HepG2 (cell line): ENCODE measurements around the gene RIPOR3. TPM values are rescaled to one million over a fixed set of nuclear protein-coding genes. Genes with fewer than 3 reads are reported as not detected.

ENCODE experiments used
- ATAC-seq: fragments of 200-7000 bp; cut with Tn5 transposase; 3 replicates; pipeline ENCODE4 v1.9.1; 2020; ENCODE audit warnings: mild to moderate bottlenecking, moderate library complexity
- BruUV-seq: library from RNA; stranded (reverse); fragments of 400-500 nt; replicated peaks from 2 replicates; lab custom pipeline; 2021; lab: Mats Ljungman, UMichigan
- CTCF ChIA-PET: fragments of 300-600 bp; formaldehyde crosslinking; extraction: SDS; loops from one replicate; lab custom pipeline; 2021; ENCODE audit warnings: low total read pairs, inconsistent platforms, low intra/inter-chr PET ratio; lab: Yijun Ruan, JAX
- POLR2A ChIA-PET: fragments of 350-600 bp; sonication (Branson Sonifier 250); formaldehyde crosslinking; loops from one replicate; lab custom pipeline; 2020; ENCODE audit warnings: antibody characterized with exemption, inconsistent platforms; lab: Yijun Ruan, JAX
- DNase-seq: peaks from one replicate; pipeline ENCODE4 v3.0.0-alpha.2; 2015; ENCODE audit warnings: low spot score
- FAIRE-seq: peaks from 3 replicates; lab custom pipeline; 2011; peaks lifted over from hg19 to GRCh38; lab: Jason Lieb, UNC
- H2AFZ ChIP-seq: one replicate; pipeline ENCODE4 v1.6.1; 2011; ENCODE audit warnings: low read length, inconsistent platforms
- H3K27ac ChIP-seq: fragments of 300-600 bp; 3 replicates; pipeline ENCODE4 v1.8.0; 2011; ENCODE audit warnings: mixed run types, mild to moderate bottlenecking, mixed read lengths, low read length, inconsistent platforms; ENCODE audit not compliant: insufficient read depth; ENCODE audit errors: extremely low read length
- H3K27me3 ChIP-seq, 2 experiments: fragments of 200-600 bp in 1 of 2; 2 replicates in 1 of 2; 3 replicates in 1 of 2; pipeline versions ENCODE4 v1.6.0 to v1.8.0; 2011; ENCODE audit warnings: low read length in 2 of 2, mild to moderate bottlenecking in 2 of 2, moderate library complexity in 2 of 2, inconsistent platforms in 1 of 2; ENCODE audit not compliant: insufficient read depth in 2 of 2, control insufficient read depth in 1 of 2
- H3K36me3 ChIP-seq, 2 experiments: fragments of 200-600 bp in 1 of 2; replicated peaks in 1 of 2; 2 replicates in 1 of 2; 3 replicates in 1 of 2; pipeline versions ENCODE4 v1.5.1 to v1.8.0; 2011; ENCODE audit warnings: low read length in 2 of 2, inconsistent platforms in 1 of 2; ENCODE audit not compliant: insufficient read depth in 2 of 2, control insufficient read depth in 1 of 2
- H3K4me1 ChIP-seq: 2 replicates; pipeline ENCODE4 v1.5.1; 2012; ENCODE audit warnings: low read length, inconsistent platforms; ENCODE audit not compliant: insufficient read depth
- H3K4me2 ChIP-seq: 2 replicates; pipeline ENCODE4 v1.6.0; 2011; ENCODE audit warnings: low read depth, low read length, inconsistent platforms
- H3K4me3 ChIP-seq, 3 experiments: fragments of 200-600 bp in 1 of 3; sonication (generic), shearing (Covaris generic) in 1 of 3; replicated peaks in 1 of 3; 2 replicates each; pipeline ENCODE4 v1.5.1; 2011 to 2016; ENCODE audit warnings: low read length in 3 of 3, inconsistent platforms in 2 of 3, low read depth in 2 of 3, mild to moderate bottlenecking in 2 of 3, control low read depth in 1 of 3, mixed read lengths in 1 of 3; ENCODE audit not compliant: insufficient read depth in 1 of 3
- H3K79me2 ChIP-seq: one replicate; pipeline ENCODE4 v1.6.1; 2011; ENCODE audit warnings: low read length, inconsistent platforms; ENCODE audit not compliant: insufficient read depth
- H3K9ac ChIP-seq: 2 replicates; pipeline ENCODE4 v1.6.0; 2011; ENCODE audit warnings: mild to moderate bottlenecking, low read depth, low read length, inconsistent platforms; ENCODE audit not compliant: insufficient read depth
- H3K9me3 ChIP-seq: 2 replicates; pipeline ENCODE4 v1.5.1; 2012; ENCODE audit warnings: mild to moderate bottlenecking, low read length
- H4K20me1 ChIP-seq: 2 replicates; pipeline ENCODE4 v1.6.0; 2011; ENCODE audit warnings: inconsistent platforms, mild to moderate bottlenecking, low read length, moderate library complexity; ENCODE audit not compliant: insufficient read depth
- CHCHD3 ChIP-seq: sonication (generic); formaldehyde crosslinking; IDR thresholded peaks from 2 replicates; pipeline ENCODE4 v1.8.0; 2022; ENCODE audit warnings: mild to moderate bottlenecking, missing genetic modification reagents, moderate library complexity
- CHD2 ChIP-seq: IDR thresholded peaks from 2 replicates; pipeline ENCODE4 v1.6.1; 2011; ENCODE audit warnings: low read depth, low read length, improper control_type of control experiment
- DZIP1 ChIP-seq: sonication (generic); formaldehyde crosslinking; IDR thresholded peaks from 2 replicates; pipeline ENCODE4 v1.5.0; 2020; ENCODE audit warnings: mild to moderate bottlenecking, missing genetic modification reagents
- FOXO1 ChIP-seq: sonication (generic); formaldehyde crosslinking; IDR thresholded peaks from 2 replicates; pipeline ENCODE4 v1.4.0; 2020; ENCODE audit warnings: missing genetic modification reagents
- HOXA7 ChIP-seq: sonication (generic); formaldehyde crosslinking; IDR thresholded peaks from 2 replicates; pipeline ENCODE4 v1.8.1; 2022; ENCODE audit warnings: mild to moderate bottlenecking, missing genetic modification reagents, moderate library complexity
- KMT2A ChIP-seq: sonication (generic); formaldehyde crosslinking; IDR thresholded peaks from 2 replicates; pipeline ENCODE4 v1.4.0; 2020; ENCODE audit warnings: missing genetic modification reagents
- NFE2 ChIP-seq: sonication (generic); formaldehyde crosslinking; IDR thresholded peaks from 2 replicates; pipeline ENCODE4 v1.4.0; 2020; ENCODE audit warnings: missing genetic modification reagents
- NFIB ChIP-seq: sonication (generic); formaldehyde crosslinking; IDR thresholded peaks from 2 replicates; pipeline ENCODE4 v1.9.0; 2021; ENCODE audit warnings: missing genetic modification reagents, mild to moderate bottlenecking, borderline replicate concordance
- NR2F2 ChIP-seq: IDR thresholded peaks from 2 replicates; pipeline ENCODE4 v1.6.1; 2012; ENCODE audit warnings: low read depth, inconsistent platforms, borderline replicate concordance
- PCBP1 ChIP-seq: fragments of 200-400 bp; formaldehyde crosslinking; IDR thresholded peaks from 2 replicates; pipeline ENCODE4 v1.6.1; 2017; ENCODE audit warnings: mild to moderate bottlenecking, low read depth, low read length, borderline replicate concordance
- RBAK ChIP-seq: sonication (generic); formaldehyde crosslinking; IDR thresholded peaks from 2 replicates; pipeline ENCODE4 v1.5.1; 2020; ENCODE audit warnings: mild to moderate bottlenecking, missing genetic modification reagents
- SRSF9 ChIP-seq: fragments of 200-400 bp; formaldehyde crosslinking; IDR thresholded peaks from 2 replicates; pipeline ENCODE4 v1.6.1; 2018; ENCODE audit warnings: borderline replicate concordance, mild to moderate bottlenecking, low read depth, low read length; ENCODE audit not compliant: insufficient read depth, poor library complexity, severe bottlenecking
- ZIK1 ChIP-seq: sonication (generic); formaldehyde crosslinking; IDR thresholded peaks from 2 replicates; pipeline ENCODE4 v1.5.0; 2020; ENCODE audit warnings: mild to moderate bottlenecking, low read depth, missing genetic modification reagents, borderline replicate concordance
- ZNF446 ChIP-seq: sonication (generic); formaldehyde crosslinking; IDR thresholded peaks from 2 replicates; pipeline ENCODE4 v1.5.0; 2020; ENCODE audit warnings: mild to moderate bottlenecking, missing genetic modification reagents
- ZNF672 ChIP-seq: sonication (generic); formaldehyde crosslinking; IDR thresholded peaks from 2 replicates; pipeline ENCODE4 v1.8.1; 2022; ENCODE audit warnings: missing genetic modification reagents
- ZNF75D ChIP-seq: sonication (generic); formaldehyde crosslinking; IDR thresholded peaks from 2 replicates; pipeline ENCODE4 v1.8.1; 2023; ENCODE audit warnings: missing genetic modification reagents, mild to moderate bottlenecking, borderline replicate concordance
- ZZZ3 ChIP-seq: sonication (generic); formaldehyde crosslinking; IDR thresholded peaks from 2 replicates; pipeline ENCODE4 v1.4.0; 2020; ENCODE audit warnings: missing genetic modification reagents, mild to moderate bottlenecking, borderline replicate concordance
- WGBS: methylation state at CpG from one replicate; pipeline ENCODE4 v1.1.6; 2017; ENCODE audit warnings: low lambda C conversion rate; 5-methylcytosine and 5-hydroxymethylcytosine counted together
- in situ Hi-C: cut with HindIII; loops from 2 replicates; pipeline ENCODE4 v1.10.0; 2017; ENCODE audit warnings: low pct_unique_long_range_greater_than_20kb; ENCODE audit not compliant: extremely low pct_ligation_motif_present
- intact Hi-C: fragments of 100-400 bp; cut with micrococcal nuclease; formaldehyde crosslinking; loops from one replicate; pipeline ENCODE4 v1.10.0; 2022; ENCODE audit not compliant: unreplicated experiment
- polyA plus RNA-seq, 8 experiments: library from polyadenylated mRNA; depleted of rRNA in 3 of 8; stranded (reverse) in 7 of 8; unstranded in 1 of 8; fragments of >200 nt; fragmentation: Illumina TruSeq in 4 of 8; extraction: Trizol in 4 of 8; gene quantifications; 2 replicates each; pipeline versions ENCODE4 v1.2.1 to v1.2.3, GENCODE V29; 2011 to 2016; ENCODE audit warnings: low read depth in 4 of 8, missing spikeins in 1 of 8, mixed read lengths in 1 of 8; ENCODE audit not compliant: insufficient read depth in 1 of 8
- total RNA-seq, 5 experiments: library from RNA; depleted of rRNA; stranded (reverse); fragments of >200 nt; fragmentation: Illumina TruSeq; extraction: Trizol; gene quantifications; 2 replicates each; pipeline ENCODE4 v1.2.3, GENCODE V29; 2016; ENCODE audit warnings: low read depth in 1 of 5
- TF ChIP-seq, protein P1 (sequence below): sonication (generic); formaldehyde crosslinking; IDR thresholded peaks from 2 replicates; pipeline ENCODE4 v1.4.0; 2020; ENCODE audit warnings: missing genetic modification reagents

RIPOR3 gene
- total and polyA plus RNA-seq, 2 of the 13 experiments (the other 11 are each of a cell fraction or from before 2014, with no cell fraction given), result 0.18 TPM; not detected in 1

- TF ChIP-seq PCBP1, result no peak
- no peak for TF ChIP-seq CHCHD3 (CRISPR knock-in tag)
These were observed 95.2 kb downstream of the RIPOR3 start (continued) for GRCh38 chr20:50595988-50596693.

GRCh38 chr20:50595433-50595895 is 95.9 kb downstream of the RIPOR3 start:
- no peak; the same call in 2 of the 3 replicates for ATAC-seq
- TF ChIP-seq ZNF446 (no peak), SRSF9 (no peak), ZZZ3 (CRISPR knock-in tag) (no peak), ZNF672 (CRISPR knock-in tag) (no peak), FOXO1 (CRISPR knock-in tag) (peak; percentile 6; the same call in 1 of the 2 replicates), NFIB (CRISPR knock-in tag) (0 out of 2 replicates have a peak, but pooled peaks have one; percentile 13), NR2F2 (no peak), DZIP1 (CRISPR knock-in tag) (no peak), CHD2 (no peak), RBAK (CRISPR knock-in tag) (no peak), KMT2A (no peak), ZNF75D (CRISPR knock-in tag) (no peak), HOXA7 (no peak), ZIK1 (CRISPR knock-in tag) (no peak), NFE2 (CRISPR knock-in tag) (no peak)
- TF ChIP-seq, protein P1, sequence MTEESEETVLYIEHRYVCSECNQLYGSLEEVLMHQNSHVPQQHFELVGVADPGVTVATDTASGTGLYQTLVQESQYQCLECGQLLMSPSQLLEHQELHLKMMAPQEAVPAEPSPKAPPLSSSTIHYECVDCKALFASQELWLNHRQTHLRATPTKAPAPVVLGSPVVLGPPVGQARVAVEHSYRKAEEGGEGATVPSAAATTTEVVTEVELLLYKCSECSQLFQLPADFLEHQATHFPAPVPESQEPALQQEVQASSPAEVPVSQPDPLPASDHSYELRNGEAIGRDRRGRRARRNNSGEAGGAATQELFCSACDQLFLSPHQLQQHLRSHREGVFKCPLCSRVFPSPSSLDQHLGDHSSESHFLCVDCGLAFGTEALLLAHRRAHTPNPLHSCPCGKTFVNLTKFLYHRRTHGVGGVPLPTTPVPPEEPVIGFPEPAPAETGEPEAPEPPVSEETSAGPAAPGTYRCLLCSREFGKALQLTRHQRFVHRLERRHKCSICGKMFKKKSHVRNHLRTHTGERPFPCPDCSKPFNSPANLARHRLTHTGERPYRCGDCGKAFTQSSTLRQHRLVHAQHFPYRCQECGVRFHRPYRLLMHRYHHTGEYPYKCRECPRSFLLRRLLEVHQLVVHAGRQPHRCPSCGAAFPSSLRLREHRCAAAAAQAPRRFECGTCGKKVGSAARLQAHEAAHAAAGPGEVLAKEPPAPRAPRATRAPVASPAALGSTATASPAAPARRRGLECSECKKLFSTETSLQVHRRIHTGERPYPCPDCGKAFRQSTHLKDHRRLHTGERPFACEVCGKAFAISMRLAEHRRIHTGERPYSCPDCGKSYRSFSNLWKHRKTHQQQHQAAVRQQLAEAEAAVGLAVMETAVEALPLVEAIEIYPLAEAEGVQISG, result 0 out of 2 replicates have a peak, but pooled peaks have one; percentile 8

More at GRCh38 chr20:50595433-50595895, 95.9 kb downstream of the RIPOR3 start:
- DNase-seq (no peak), FAIRE-seq (no peak)
- intact Hi-C loops, result no loop called here
- Histone ChIP-seq H3K27ac (no peak overlapping the region), H3K4me3 (no peak overlapping the region), H2AFZ (no peak overlapping the region), H4K20me1 (no peaks in the 10 kb centered on the region), H3K9ac (no peak overlapping the region), H3K4me1 (peaks cover 42% of the 10 kb centered on the region), H3K27me3 (peaks cover 14 to 45% of the 10 kb centered on the region in 2 experiments; a peak in 3 of 5 replicates), H3K36me3 (no peaks in the 10 kb centered on the region), H3K9me3 (no peaks in the 10 kb centered on the region), H3K79me2 (no peaks in the 10 kb centered on the region), H3K4me2 (no peak overlapping the region)
- ChIA-PET CTCF (no interaction called here), POLR2A (interaction anchor here (1.3 kb wide), 1 partner anchor 8 kb away, joined by 5 read pairs; no protein-coding TSS in a partner anchor)
- in situ Hi-C loops, result no loop called here
- 34% methylated on average over 6 of the region's 6 CpGs for WGBS
- no TSS peak for BruUV-seq
